SU-DHL-6 (cell line): ENCODE data around the gene DDX17.

Experiments
- H2AFZ ChIP-seq: fragments of 200-600 bp; sonication (generic); 2 replicates; pipeline ENCODE4 v1.6.1; 2014; ENCODE audit warnings: low read depth, mild to moderate bottlenecking, moderate library complexity, mixed read lengths, antibody characterized with exemption, low read length; ENCODE audit not compliant: severe bottlenecking
- H3F3A ChIP-seq: fragments of 200-600 bp; shearing (Covaris generic); 2 replicates; pipeline ENCODE4 v1.6.0; 2016; ENCODE audit warnings: antibody characterized with exemption, mild to moderate bottlenecking; ENCODE audit not compliant: insufficient read depth
- H3K27ac ChIP-seq: fragments of 200-600 bp; sonication (generic); 2 replicates; pipeline ENCODE4 v1.5.1; 2016; ENCODE audit warnings: low read depth, mild to moderate bottlenecking, low read length, moderate library complexity, mixed read lengths
- H3K27me3 ChIP-seq: fragments of 200-600 bp; sonication (generic), shearing (Covaris generic); 2 replicates; pipeline ENCODE4 v1.6.0; 2014; ENCODE audit warnings: mild to moderate bottlenecking, low read length
- H3K36me3 ChIP-seq: fragments of 200-600 bp; sonication (generic); 2 replicates; pipeline ENCODE4 v1.6.1; 2014; ENCODE audit warnings: mild to moderate bottlenecking, low read length, mixed read lengths
- H3K4me2 ChIP-seq: fragments of 300-600, 200-600 bp; shearing (Covaris generic), sonication (generic); 2 replicates; pipeline ENCODE4 v1.6.0; 2014; ENCODE audit warnings: low read length, low read depth, mild to moderate bottlenecking; ENCODE audit not compliant: poor library complexity, severe bottlenecking
- H3K4me3 ChIP-seq: fragments of 200-600 bp; sonication (generic); 2 replicates; pipeline ENCODE4 v1.5.1; 2014; ENCODE audit warnings: antibody characterized with exemption, low read length, mild to moderate bottlenecking, mixed read lengths; ENCODE audit not compliant: insufficient read depth, poor library complexity, severe bottlenecking
- H3K79me2 ChIP-seq: fragments of 200-600 bp; sonication (generic); 2 replicates; pipeline ENCODE4 v1.6.1; 2014; ENCODE audit warnings: mild to moderate bottlenecking, low read length, moderate library complexity; ENCODE audit not compliant: insufficient read depth
- H3K9ac ChIP-seq: fragments of 200-600 bp; sonication (generic); 2 replicates; pipeline ENCODE4 v1.7.0; 2014; ENCODE audit warnings: mild to moderate bottlenecking, low read length
- H3K9me2 ChIP-seq: fragments of 200-600 bp; sonication (generic); replicated peaks from 2 replicates; pipeline ENCODE4 v1.6.1; 2014; ENCODE audit warnings: low read length; ENCODE audit not compliant: insufficient read depth
- H3K9me3 ChIP-seq: fragments of 200-600 bp; sonication (generic); 2 replicates; pipeline ENCODE4 v1.6.1; 2014; ENCODE audit warnings: low read length, mixed read lengths; ENCODE audit not compliant: insufficient read depth
- H4K20me1 ChIP-seq: fragments of 200-600 bp; sonication (generic); 2 replicates; pipeline ENCODE4 v1.6.1; 2014; ENCODE audit warnings: low read depth, mild to moderate bottlenecking, antibody characterized with exemption, low read length, moderate library complexity, mixed read lengths
- CTCF ChIP-seq: fragments of 200-600 bp; sonication (generic); IDR thresholded peaks from one replicate; pipeline ENCODE4 v1.5.1; 2017; ENCODE audit warnings: antibody characterized with exemption, mild to moderate bottlenecking, low read length, moderate library complexity; ENCODE audit not compliant: insufficient read depth, poor library complexity, severe bottlenecking
- EZH2phosphoT487 ChIP-seq: fragments of 200-600 bp; sonication (generic), shearing (Covaris generic); conservative IDR thresholded peaks from 2 replicates; pipeline ENCODE4 v1.6.1; 2018; ENCODE audit warnings: mild to moderate bottlenecking, antibody characterized with exemption, low read length, moderate library complexity, mixed read lengths

The DDX17 gene

GRCh38 chr22:38454353-38455075 is 51.6 kb downstream of the DDX17 start:
- Histone ChIP-seq H3K4me2 (peak overlapping the region; percentile 18), H3K36me3 (no peaks in the 10 kb centered on the region), H3K27me3 (no peaks in the 10 kb centered on the region), H3K4me3 (no peak overlapping the region), H3K9me2 (no peaks in the 10 kb centered on the region), H3K27ac (no peak overlapping the region), H3K9me3 (no peaks in the 10 kb centered on the region), H3K79me2 (no peaks in the 10 kb centered on the region), H3K9ac (no peak overlapping the region), H3F3A (no peaks in the 10 kb centered on the region), H2AFZ (no peak overlapping the region), H4K20me1 (no peaks in the 10 kb centered on the region)
- no peak for TF ChIP-seq EZH2phosphoT487

GRCh38 chr22:38453996-38454352 is 52.1 kb downstream of the DDX17 start:
- Histone ChIP-seq H2AFZ (no peak overlapping the region), H4K20me1 (no peaks in the 10 kb centered on the region), H3K27me3 (no peaks in the 10 kb centered on the region), H3K79me2 (no peaks in the 10 kb centered on the region), H3K4me3 (no peak overlapping the region), H3K9ac (no peak overlapping the region), H3K36me3 (no peaks in the 10 kb centered on the region), H3K9me2 (no peaks in the 10 kb centered on the region), H3K27ac (no peak overlapping the region), H3F3A (no peaks in the 10 kb centered on the region), H3K9me3 (no peaks in the 10 kb centered on the region), H3K4me2 (no peak overlapping the region)
- TF ChIP-seq CTCF (no peak), EZH2phosphoT487 (no peak)

- no peaks in the 10 kb centered on the region for H3F3A ChIP-seq
- H3K27me3 ChIP-seq: no peaks in the 10 kb centered on the region
- no peaks in the 10 kb centered on the region for H4K20me1 ChIP-seq
- no peak overlapping the region for H2AFZ ChIP-seq
- H3K79me2 ChIP-seq: no peaks in the 10 kb centered on the region
- H3K36me3 ChIP-seq: no peaks in the 10 kb centered on the region
- no peak overlapping the region for H3K9ac ChIP-seq
- H3K4me2 ChIP-seq: no peak overlapping the region
- H3K9me3 ChIP-seq: no peaks in the 10 kb centered on the region
- TF ChIP-seq CTCF: no peak
- TF ChIP-seq EZH2phosphoT487: no peak
- H3K27ac ChIP-seq: no peak overlapping the region
- H3K4me3 ChIP-seq: no peak overlapping the region
- H3K9me2 ChIP-seq: no peaks in the 10 kb centered on the region
These were observed 52.9 kb downstream of the DDX17 start for GRCh38 chr22:38453066-38453672.

- Histone ChIP-seq H3K79me2 (no peaks in the 10 kb centered on the region), H3K36me3 (no peaks in the 10 kb centered on the region), H3K4me2 (no peak overlapping the region), H3K9ac (no peak overlapping the region), H3F3A (no peaks in the 10 kb centered on the region), H3K9me3 (no peaks in the 10 kb centered on the region), H2AFZ (no peak overlapping the region), H3K4me3 (no peak overlapping the region), H3K9me2 (no peaks in the 10 kb centered on the region), H4K20me1 (no peaks in the 10 kb centered on the region), H3K27ac (no peak overlapping the region), H3K27me3 (no peaks in the 10 kb centered on the region)
- no peak for TF ChIP-seq CTCF
- TF ChIP-seq EZH2phosphoT487: no peak
These were observed 53.6 kb downstream of the DDX17 start for GRCh38 chr22:38452373-38453065.
